HG02840 (cell line): ENCODE measurements around the gene RXRA.

Experiments
- ATAC-seq: cut with Tn5 transposase; IDR thresholded peaks from one replicate; pipeline ENCODE4 v1.9.1; 2021; ENCODE audit warnings: mild to moderate bottlenecking, moderate library complexity, moderate number of reproducible peaks; ENCODE audit not compliant: unreplicated experiment, low FRiP score

Gene RXRA

GRCh38 chr9:134458207-134459108, 132.2 kb downstream of the RXRA start:
- ATAC-seq: no peak

- no peak for ATAC-seq
These were observed 132.9 kb downstream of the RXRA start for GRCh38 chr9:134459164-134459563.

- ATAC-seq: no peak
These were observed 133.3 kb downstream of the RXRA start for GRCh38 chr9:134459573-134459972.

DNA sequence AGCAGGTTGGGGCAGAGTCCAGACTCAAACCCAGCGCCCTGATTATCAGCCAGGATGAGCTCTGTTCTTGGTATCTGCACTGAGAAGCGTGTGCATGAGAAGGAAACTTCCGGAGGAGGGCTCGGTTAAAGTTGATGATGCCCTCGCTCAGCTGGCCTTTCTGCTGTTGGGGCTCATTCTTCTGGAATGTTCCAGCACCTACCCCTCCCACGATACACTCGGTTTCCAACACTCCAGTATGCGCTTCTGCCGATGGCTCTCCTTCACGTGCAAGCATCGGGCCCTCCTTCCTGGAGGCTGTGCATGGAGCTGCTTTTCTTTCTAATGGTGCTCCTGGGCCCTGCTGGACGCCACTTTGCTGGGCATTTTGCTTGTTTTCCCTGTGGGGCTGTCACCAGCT, 134.0 kb downstream of the RXRA start:
- no peak for ATAC-seq

DNA sequence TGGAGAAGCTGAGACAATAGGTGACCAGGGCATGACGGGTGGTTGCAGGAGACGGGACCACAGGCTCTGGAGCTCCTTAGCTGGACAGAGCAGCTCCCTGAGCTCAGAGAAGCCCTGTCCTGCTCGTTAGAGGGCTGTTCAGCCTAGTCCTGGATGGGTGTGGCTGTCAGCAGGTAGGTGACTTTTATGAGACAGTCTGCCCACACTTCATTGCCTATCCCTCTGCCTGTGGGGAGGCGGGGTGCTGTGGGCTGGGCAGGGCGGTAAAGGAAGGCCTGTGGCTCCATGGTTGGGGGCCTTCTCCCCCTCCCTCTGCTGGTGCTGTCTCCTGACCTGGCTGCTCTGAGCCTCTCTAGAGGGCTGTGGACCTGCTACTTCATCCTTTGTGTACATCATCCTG, 134.6 kb downstream of the RXRA start:
- no peak for ATAC-seq

GRCh38 chr9:134461426-134461982, 135.2 kb downstream of the RXRA start:
- no peak for ATAC-seq

DNA sequence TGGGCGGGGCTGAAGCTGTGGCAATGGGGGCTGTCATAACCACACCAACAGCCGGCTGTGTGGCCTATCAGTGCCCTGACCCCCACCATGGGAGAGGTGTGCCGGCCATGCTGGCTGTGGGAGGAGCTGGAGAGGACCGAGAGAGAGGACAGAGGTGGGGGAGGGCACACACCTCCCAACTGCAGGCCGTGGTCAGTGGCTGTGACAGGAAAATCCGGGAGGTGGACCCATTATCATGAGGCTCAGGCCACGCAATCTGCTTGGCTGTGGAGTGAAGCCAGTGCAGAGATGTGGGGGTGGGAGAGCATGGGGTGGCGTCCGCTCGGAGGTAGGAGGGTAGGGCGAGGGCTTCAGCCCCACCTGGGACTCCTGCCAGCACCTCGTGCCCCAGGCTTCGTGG, 136.1 kb downstream of the RXRA start:
- ATAC-seq: no peak

DNA sequence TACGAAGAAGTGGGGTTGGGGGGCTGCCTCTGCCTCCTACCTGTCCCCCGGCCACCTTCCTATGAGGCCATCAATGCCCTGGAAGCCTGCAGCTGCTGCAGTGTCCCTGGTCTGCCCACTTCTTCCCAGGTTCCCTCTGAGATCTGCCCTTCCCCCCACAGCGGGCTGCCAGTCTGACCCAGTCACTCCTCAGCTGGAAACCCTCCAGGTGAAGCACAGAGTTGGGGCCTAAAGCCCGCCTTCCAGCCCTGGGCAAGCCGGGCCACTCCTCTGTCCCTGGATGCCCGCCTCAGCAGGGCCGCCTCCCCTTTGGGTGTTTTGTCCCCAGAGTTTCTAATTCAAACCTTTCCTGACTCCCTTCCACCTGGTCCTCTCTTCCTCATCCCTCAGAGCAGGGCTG, 137.0 kb downstream of the RXRA start:
- no peak for ATAC-seq

DNA sequence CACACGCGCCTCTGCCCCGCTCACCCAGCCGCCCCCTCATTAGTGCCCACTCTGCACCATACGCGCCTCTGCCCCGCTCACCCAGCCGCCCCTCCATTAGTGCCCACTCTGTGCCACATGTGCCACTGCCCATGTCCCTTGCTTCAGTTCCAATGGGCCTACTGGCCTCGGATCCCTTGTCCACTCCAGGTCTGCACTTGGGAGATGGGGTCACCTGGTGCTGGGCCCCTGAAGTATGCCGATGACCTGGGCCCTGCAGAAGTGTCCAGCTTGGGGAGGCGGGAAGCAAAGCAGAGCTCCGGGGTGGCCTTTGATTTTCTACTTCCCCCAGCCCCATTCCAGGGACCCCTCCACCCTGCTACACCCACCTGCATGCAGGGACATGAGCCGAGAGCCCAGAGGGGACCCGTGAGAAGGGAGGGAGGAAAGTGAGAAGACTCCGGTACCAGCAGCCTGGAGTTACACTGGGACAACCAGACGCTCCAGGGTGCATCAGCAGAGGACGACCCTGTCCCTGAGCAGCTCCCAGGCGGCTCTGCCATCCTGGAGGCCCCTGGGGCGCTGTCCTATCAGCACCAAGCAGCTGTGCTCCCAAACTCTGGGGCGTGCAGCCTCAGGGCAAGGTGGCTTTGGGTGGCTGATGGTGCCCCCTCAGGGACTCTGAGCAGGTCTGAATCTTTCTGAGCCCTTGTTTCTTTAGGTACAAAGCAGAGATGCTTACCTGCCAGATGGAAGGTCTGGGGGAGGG, 140.8 kb downstream of the RXRA start:
- ATAC-seq: no peak

GRCh38 chr9:134468358-134468757, 142.1 kb downstream of the RXRA start:
- ATAC-seq: no peak

GRCh38 chr9:134469041-134469875, 143.0 kb downstream of the RXRA start:
- no peak for ATAC-seq

DNA sequence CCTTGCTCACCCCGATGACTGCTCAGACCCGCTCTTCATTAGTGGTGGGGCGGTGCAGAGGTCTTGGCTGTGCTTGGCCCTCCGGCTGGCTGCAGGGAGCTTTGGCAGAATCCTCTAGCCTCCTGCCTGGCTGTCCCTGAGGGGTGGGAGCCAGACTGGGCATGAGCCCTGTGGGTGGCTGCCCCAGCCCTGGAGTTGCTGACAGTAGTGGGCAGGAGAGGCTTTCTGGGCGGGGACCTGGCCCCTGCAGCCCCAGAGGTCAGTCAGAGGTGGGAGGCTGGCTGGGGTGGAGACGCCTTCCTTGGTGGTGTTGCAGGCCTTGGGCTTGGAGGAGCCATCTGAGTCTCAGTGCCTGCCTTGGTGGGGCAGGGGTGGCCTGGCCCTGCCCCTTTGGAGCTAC, 146.0 kb downstream of the RXRA start:
- ATAC-seq: no peak

- no peak for ATAC-seq
These were observed 147.1 kb downstream of the RXRA start for GRCh38 chr9:134473141-134474054.

DNA sequence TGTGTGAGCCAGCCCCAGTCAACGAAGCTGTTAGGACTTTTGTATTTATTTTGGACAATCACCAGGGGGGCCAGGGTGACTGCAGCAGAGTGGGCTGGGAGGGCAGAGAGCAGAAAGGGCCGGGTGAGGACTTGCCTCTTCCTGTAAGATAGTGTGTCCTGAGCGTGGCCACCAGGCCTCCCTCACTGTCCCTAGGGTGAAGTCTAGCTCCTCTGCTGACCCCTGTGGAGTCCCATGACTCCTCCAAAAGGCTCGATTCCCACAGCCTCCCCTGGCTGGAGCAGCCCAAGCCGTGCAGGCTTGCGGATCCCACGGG, 147.8 kb downstream of the RXRA start:
- no peak for ATAC-seq

DNA sequence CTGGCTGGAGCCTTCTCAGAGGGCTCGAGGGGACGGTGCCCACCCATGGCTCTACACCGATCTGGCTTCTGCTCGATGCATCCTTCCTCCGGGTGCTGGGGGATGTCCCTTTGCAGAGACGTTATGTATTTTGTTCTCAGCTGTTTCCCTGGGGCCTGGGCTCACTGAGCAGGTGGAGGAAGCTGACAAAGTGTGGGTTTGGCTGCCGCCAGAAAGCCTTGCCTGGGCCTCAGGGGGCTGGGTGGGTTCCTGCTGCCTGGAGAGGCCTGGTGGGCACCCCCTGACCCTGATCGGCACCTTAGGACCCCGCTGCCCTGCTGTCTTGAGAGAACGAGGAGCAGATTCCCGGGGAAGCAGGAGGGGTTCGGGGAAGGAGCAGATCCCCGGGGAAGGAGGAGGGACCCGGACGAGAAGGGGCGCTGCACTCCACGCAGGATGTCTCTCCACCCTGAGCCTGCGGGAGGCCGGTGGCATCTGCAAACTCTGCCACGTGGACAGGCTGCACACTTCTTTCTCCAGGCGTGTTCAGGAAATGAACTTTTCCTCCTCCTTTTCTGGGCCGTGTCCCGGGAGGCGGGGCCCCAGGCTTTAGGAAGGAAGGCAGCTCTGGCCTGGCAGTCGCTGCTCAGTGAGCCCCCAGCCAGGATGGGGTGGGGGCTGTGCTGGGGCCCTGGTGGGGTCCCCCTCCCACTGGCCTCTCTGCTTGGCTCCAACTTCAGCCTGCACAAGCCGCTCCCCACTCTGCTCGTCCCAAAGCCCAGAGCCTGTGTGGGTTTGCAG, 148.9 kb downstream of the RXRA start:
- ATAC-seq: no peak

GRCh38 chr9:134476272-134476941, 150.2 kb downstream of the RXRA start:
- no peak for ATAC-seq

DNA sequence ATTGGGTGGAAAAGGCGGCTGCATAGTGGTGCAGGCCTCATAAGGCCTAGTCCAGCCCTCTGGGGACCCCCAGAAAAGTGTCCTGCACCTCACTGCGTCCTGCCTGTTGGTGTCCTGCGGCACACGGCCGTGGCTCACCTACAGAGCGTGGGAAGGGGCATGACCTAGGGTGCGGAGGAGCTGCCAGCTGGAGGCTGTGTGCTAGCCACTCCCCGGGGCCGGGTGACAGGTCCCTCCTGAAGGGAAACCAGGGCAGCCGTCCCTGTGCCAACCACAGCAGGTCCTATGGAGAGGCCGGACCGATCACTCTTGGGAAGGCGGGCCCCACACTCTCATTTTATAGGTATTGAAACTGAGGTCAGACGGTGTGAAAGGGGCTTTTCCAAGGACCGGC, 150.7 kb downstream of the RXRA start:
- no peak for ATAC-seq

DNA sequence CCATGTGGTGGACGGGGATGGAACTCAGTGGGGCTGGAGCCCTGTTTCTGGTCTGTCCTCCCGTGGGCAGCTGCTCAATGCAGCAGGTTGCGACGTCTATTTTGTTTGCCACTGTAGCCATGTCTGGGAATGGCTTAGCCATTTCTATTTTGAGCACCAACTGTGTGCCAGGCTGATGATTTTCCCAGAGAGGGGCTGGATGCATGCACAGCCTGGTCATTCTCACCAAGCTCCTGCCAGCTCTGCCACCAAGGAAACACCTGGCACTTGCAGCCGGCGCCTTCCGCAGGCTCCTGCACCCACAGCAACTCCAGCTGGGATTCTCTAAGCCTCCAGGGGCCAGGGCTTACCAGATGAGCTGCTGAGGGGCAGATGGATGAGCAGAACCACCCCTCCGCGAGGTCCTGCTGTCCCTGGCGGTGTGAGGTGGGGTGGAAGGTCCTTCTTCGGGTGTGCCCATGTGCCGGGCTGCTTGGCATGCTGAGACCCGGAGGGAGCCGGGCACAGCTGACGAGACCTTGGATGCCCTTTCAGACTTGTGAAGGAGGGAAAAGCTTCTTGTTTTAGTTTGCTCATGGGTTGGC, 151.2 kb downstream of the RXRA start:
- ATAC-seq: no peak
